ENCODE results near the gene TTC1. TPM values are rescaled to one million over a fixed set of nuclear protein-coding genes. Genes with fewer than 3 reads are reported as not detected.

Gene TTC1
- total RNA-seq, 4 donors from 2014 or later = 23.7 to 69.6 (median 37.8) TPM

GRCh38 chr5:160036243-160036642, 27.3 kb downstream of the TTC1 start:
- TF ChIP-seq, protein P1, sequence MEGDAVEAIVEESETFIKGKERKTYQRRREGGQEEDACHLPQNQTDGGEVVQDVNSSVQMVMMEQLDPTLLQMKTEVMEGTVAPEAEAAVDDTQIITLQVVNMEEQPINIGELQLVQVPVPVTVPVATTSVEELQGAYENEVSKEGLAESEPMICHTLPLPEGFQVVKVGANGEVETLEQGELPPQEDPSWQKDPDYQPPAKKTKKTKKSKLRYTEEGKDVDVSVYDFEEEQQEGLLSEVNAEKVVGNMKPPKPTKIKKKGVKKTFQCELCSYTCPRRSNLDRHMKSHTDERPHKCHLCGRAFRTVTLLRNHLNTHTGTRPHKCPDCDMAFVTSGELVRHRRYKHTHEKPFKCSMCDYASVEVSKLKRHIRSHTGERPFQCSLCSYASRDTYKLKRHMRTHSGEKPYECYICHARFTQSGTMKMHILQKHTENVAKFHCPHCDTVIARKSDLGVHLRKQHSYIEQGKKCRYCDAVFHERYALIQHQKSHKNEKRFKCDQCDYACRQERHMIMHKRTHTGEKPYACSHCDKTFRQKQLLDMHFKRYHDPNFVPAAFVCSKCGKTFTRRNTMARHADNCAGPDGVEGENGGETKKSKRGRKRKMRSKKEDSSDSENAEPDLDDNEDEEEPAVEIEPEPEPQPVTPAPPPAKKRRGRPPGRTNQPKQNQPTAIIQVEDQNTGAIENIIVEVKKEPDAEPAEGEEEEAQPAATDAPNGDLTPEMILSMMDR (IDR thresholded peaks at IDR 0.05; ENCODE audit: low read depth) = no peak

GRCh38 chr5:160036884-160037283, 27.9 kb downstream of the TTC1 start:
- TF ChIP-seq, protein P1 (IDR thresholded peaks at IDR 0.05; ENCODE audit: low read depth) = no peak

GRCh38 chr5:160039810-160040470, 31.0 kb downstream of the TTC1 start:
- TF ChIP-seq, protein P1 (IDR thresholded peaks at IDR 0.05; ENCODE audit: low read depth) = no peak

DNA sequence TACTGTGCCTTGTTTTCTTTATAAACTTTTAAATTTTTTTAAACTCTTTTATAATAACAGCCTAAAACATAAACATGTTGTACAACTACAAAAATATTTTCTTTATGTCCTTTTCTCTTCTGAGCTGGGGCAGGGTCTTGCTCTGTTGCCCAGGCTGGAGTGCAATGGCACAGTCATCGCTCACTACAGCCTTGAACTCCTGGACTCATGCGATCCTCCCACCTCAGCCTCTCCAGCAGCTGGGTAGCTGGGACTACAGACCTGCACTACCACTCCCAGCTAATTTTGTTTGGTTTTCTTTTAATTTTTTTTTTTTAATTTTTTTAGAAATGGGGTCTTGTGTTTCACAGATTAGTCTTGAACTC, 31.5 kb downstream of the TTC1 start:
- TF ChIP-seq, protein P1 (IDR thresholded peaks at IDR 0.05; ENCODE audit: low read depth) = no peak

DNA sequence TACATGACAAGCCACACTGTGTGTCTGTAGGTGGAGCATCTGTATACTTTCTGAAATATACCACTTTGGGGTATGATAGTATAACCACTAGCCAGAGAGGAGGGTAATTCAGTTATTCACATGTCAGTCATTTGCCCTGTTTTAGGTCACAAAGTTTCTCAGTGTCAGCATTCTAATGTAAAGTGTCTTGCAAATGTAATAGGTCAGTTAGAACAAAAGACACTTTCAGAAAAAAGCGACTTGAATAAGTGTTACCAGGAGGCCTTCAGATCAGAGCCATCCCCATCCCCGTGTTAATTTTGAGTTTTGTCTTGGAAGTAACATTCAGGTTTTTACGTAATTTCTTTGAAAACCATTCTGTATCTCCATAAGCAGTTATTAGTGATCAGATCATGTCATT, 33.7 kb downstream of the TTC1 start:
- TF ChIP-seq, protein P1 (IDR thresholded peaks at IDR 0.05; ENCODE audit: low read depth) = no peak

GRCh38 chr5:160044391-160044804, 35.5 kb downstream of the TTC1 start:
- TF ChIP-seq, protein P1 (IDR thresholded peaks at IDR 0.05; ENCODE audit: low read depth) = no peak

DNA sequence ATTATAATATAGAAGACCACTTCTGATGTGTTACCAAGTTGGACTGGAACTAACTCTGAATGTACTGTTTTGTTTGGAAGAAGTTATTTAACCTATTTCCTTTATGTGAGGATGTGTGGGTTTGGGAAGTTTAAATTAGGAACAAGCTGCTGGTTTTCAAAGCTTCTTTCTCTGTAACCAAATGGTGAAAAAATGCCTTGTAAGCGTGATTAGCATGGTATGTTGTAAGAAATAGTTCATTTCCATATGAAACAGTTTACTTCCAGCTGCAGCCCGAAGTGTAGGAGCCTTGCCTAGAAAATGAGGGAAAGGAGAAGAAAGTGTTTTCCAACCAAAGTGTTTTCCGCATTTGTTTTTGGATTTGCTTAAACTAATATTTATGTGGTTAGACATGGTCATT, 36.0 kb downstream of the TTC1 start:
- TF ChIP-seq, protein P1 (IDR thresholded peaks at IDR 0.05; ENCODE audit: low read depth) = no peak

Measured in subcutaneous adipose tissue (tissue), 4 donors.